ENCODE measurements around the gene SGCA.

- TF ChIP-seq POLR2AphosphoS5 (IDR thresholded peaks at IDR 0.05; ENCODE audit: borderline replicate concordance, low read depth, low read length) = no peak
- no peak for TF ChIP-seq FOXP2 (optimal IDR thresholded peaks at IDR 0.05; ENCODE audit: control extremely low read depth, extremely low read length, insufficient read depth)
These were observed 17.7 kb downstream of the SGCA start for GRCh38 chr17:50183421-50183994.
